ENCODE measurements around the gene HS3ST3B1.

Gene HS3ST3B1

DNA sequence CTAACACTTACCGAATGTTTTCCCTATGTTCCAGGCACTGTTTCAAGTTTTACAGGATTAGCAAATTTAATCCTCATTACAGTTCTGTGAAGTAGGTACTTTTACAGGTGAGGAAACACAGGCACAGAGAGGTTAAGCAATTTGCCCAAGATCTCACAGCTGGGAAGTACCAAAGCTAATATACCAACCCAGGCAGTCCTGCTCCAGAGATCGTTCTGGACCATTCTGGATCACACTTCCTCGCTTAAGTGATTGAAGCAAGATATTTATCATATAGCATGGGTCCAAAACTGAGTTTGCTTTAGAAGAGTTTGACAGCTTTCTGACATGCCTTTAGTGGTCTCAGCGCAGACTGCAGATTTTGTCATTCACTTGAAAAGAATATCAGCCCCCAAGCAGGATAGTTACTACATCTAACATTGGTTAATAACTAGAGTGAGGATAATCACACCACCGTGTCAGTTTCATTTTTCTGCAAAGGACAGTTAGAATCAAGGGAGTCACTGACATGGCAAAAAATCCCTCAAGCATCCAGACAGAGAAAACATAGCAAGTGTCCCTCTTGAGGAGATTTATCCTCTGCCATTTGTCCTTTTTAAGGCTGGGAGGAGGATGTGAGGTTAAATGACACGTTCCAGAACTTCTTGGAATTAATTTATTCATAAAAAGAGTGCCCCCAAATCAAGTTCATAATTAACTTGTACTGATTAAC, 5.1 kb downstream of the HS3ST3B1 start:
- TF ChIP-seq, protein P1, sequence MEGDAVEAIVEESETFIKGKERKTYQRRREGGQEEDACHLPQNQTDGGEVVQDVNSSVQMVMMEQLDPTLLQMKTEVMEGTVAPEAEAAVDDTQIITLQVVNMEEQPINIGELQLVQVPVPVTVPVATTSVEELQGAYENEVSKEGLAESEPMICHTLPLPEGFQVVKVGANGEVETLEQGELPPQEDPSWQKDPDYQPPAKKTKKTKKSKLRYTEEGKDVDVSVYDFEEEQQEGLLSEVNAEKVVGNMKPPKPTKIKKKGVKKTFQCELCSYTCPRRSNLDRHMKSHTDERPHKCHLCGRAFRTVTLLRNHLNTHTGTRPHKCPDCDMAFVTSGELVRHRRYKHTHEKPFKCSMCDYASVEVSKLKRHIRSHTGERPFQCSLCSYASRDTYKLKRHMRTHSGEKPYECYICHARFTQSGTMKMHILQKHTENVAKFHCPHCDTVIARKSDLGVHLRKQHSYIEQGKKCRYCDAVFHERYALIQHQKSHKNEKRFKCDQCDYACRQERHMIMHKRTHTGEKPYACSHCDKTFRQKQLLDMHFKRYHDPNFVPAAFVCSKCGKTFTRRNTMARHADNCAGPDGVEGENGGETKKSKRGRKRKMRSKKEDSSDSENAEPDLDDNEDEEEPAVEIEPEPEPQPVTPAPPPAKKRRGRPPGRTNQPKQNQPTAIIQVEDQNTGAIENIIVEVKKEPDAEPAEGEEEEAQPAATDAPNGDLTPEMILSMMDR (IDR thresholded peaks at IDR 0.05; ENCODE audit: low read depth, low read length, poor library complexity, severe bottlenecking) = no peak
- Histone ChIP-seq H3K4me2 (ENCODE audit: low read length) (no peak overlapping the region), H3K79me2 (ENCODE audit: control insufficient read depth, low read length) (no peaks in the 10 kb centered on the region), H3K4me1 (ENCODE audit: control insufficient read depth, low read length) (no peaks in the 10 kb centered on the region), H3K9me2 (replicated peaks; ENCODE audit: control insufficient read depth, low read length) (no peaks in the 10 kb centered on the region), H3K27me3 (ENCODE audit: control insufficient read depth, low read length) (no peaks in the 10 kb centered on the region), H3K36me3 (ENCODE audit: control insufficient read depth, low read length) (no peaks in the 10 kb centered on the region), H4K20me1 (ENCODE audit: control insufficient read depth, insufficient read depth, low read depth, low read length) (no peaks in the 10 kb centered on the region), H3K9me3 (ENCODE audit: control insufficient read depth, insufficient read depth, low read length) (no peaks in the 10 kb centered on the region; the same call in 1 of the 2 replicates), H3K4me3 (ENCODE audit: low read length) (no peak overlapping the region), H3F3A (ENCODE audit: control insufficient read depth, insufficient read depth) (no peaks in the 10 kb centered on the region), H3K27ac (ENCODE audit: low read depth, low read length) (no peak overlapping the region)

DNA sequence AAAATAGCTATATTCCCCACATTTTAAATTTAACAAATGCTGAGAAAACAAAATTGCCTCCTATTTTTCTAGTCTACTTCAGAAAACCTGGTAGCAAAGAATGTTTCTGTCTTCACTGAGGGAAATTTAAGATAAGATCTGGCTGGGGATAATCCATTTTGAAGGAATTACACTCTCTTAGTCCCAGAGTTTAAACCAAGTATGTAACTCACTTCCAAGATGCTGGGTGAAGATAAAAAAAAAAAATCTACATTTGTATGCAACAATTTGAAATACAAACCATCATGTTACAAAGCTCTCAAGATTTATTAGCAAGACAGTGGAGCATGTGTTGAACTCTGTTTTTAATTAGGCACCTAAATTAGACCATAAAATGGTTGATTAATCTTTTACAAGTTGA, 5.7 kb downstream of the HS3ST3B1 start:
- H3K36me3 ChIP-seq (ENCODE audit: control insufficient read depth, low read length) = no peaks in the 10 kb centered on the region
- no peak overlapping the region for H3K27ac ChIP-seq (ENCODE audit: low read depth, low read length)
- no peaks in the 10 kb centered on the region; the same call in 1 of the 2 replicates for H3K9me3 ChIP-seq (ENCODE audit: control insufficient read depth, insufficient read depth, low read length)
- no peaks in the 10 kb centered on the region for H3K9me2 ChIP-seq (replicated peaks; ENCODE audit: control insufficient read depth, low read length)
- no peaks in the 10 kb centered on the region for H3F3A ChIP-seq (ENCODE audit: control insufficient read depth, insufficient read depth)
- H3K27me3 ChIP-seq (ENCODE audit: control insufficient read depth, low read length) = no peaks in the 10 kb centered on the region
- no peaks in the 10 kb centered on the region for H3K4me1 ChIP-seq (ENCODE audit: control insufficient read depth, low read length)
- H4K20me1 ChIP-seq (ENCODE audit: control insufficient read depth, insufficient read depth, low read depth, low read length) = no peaks in the 10 kb centered on the region
- H3K4me2 ChIP-seq (ENCODE audit: low read length) = no peak overlapping the region
- TF ChIP-seq, protein P1 (IDR thresholded peaks at IDR 0.05; ENCODE audit: low read depth, low read length, poor library complexity, severe bottlenecking) = no peak
- no peak for TF ChIP-seq EZH2phosphoT487 (IDR thresholded peaks at IDR 0.05; ENCODE audit: borderline replicate concordance, low read length)
- H3K79me2 ChIP-seq (ENCODE audit: control insufficient read depth, low read length) = no peaks in the 10 kb centered on the region
- H3K4me3 ChIP-seq (ENCODE audit: low read length) = no peak overlapping the region

DNA sequence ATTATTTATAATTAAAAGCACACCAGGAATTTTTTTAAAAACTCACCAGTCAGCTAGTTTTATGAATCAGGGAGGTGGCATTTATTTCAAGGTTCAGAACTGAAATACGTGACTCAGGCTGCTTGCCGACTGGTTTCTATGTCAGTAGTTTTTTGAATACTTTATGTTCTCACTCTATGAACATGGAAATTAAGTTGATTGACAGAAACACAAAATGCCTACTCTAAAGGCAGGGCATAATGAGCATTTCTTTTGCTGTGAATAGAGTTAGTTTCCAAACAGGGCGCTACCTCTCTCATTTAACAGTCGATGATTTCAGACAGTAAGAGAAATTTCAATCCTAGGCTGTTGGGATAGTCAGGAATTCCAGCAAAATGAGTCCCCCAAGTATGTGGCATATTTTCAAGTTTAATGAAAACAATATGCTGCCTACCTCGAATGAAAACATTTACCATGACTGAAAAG, 6.7 kb downstream of the HS3ST3B1 start:
- H4K20me1 ChIP-seq (ENCODE audit: control insufficient read depth, insufficient read depth, low read depth, low read length) = no peaks in the 10 kb centered on the region
- H3K36me3 ChIP-seq (ENCODE audit: control insufficient read depth, low read length) = no peaks in the 10 kb centered on the region
- H3K79me2 ChIP-seq (ENCODE audit: control insufficient read depth, low read length) = no peaks in the 10 kb centered on the region
- H3K4me1 ChIP-seq (ENCODE audit: control insufficient read depth, low read length) = no peaks in the 10 kb centered on the region
- no peak for TF ChIP-seq EZH2phosphoT487 (IDR thresholded peaks at IDR 0.05; ENCODE audit: borderline replicate concordance, low read length)
- TF ChIP-seq, protein P1 (IDR thresholded peaks at IDR 0.05; ENCODE audit: low read depth, low read length, poor library complexity, severe bottlenecking) = no peak
- H3K27ac ChIP-seq (ENCODE audit: low read depth, low read length) = no peak overlapping the region
- no peaks in the 10 kb centered on the region for H3K9me3 ChIP-seq (ENCODE audit: control insufficient read depth, insufficient read depth, low read length)
- H3K4me3 ChIP-seq (ENCODE audit: low read length) = no peak overlapping the region
- H3F3A ChIP-seq (ENCODE audit: control insufficient read depth, insufficient read depth) = no peaks in the 10 kb centered on the region
- no peaks in the 10 kb centered on the region for H3K27me3 ChIP-seq (ENCODE audit: control insufficient read depth, low read length)
- no peak overlapping the region for H3K4me2 ChIP-seq (ENCODE audit: low read length)
- no peaks in the 10 kb centered on the region for H3K9me2 ChIP-seq (replicated peaks; ENCODE audit: control insufficient read depth, low read length)
